Activated T-cell treated with anti-CD3 and anti-CD28 coated beads for 24 hours (primary cell): ENCODE results near the gene YOD1.

ENCODE experiments used
- DNase-seq: peaks from one replicate; pipeline ENCODE4 v3.0.0-alpha.2; 2020; ENCODE audit warnings: low read depth

The YOD1 gene

DNA sequence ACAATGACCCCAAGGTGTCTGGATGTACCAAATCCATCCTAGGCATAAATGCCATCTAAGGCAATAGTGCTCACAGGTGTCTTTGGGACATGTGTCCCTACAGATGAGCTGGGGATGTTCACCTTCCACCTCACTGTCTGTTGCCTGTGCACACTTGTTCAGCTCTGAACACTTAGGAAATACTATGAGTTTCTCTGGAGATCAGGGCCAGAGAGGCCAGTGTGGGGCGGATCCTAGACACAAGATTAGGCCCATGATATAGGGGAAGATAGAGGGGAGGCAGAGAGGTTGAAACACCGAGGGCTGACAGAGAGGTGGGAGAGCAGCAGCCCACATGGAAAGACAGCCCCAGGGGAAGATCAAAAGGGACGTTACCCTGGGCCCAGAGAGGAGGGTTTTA, 44.1 kb downstream of the YOD1 start:
- no peak for DNase-seq

DNA sequence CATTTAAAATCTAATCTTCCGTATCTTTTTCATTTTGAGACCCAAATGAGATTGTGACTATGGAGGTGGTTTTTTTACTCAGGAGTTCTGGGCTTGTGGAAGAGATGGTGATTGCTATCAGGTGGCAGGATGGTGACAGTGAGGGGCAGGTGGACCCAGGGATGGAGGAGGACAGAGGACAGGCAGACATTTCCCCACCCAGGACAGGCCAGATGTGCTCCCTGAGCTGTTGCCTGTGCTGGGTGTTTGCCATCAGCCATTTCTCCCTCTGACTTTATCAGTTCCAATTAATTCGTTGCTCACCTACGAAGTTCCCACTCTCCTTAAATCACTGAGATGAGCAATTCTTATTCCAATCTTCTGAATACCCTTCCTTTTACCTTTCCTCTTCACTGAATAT, 44.9 kb downstream of the YOD1 start:
- DNase-seq: no peak

DNA sequence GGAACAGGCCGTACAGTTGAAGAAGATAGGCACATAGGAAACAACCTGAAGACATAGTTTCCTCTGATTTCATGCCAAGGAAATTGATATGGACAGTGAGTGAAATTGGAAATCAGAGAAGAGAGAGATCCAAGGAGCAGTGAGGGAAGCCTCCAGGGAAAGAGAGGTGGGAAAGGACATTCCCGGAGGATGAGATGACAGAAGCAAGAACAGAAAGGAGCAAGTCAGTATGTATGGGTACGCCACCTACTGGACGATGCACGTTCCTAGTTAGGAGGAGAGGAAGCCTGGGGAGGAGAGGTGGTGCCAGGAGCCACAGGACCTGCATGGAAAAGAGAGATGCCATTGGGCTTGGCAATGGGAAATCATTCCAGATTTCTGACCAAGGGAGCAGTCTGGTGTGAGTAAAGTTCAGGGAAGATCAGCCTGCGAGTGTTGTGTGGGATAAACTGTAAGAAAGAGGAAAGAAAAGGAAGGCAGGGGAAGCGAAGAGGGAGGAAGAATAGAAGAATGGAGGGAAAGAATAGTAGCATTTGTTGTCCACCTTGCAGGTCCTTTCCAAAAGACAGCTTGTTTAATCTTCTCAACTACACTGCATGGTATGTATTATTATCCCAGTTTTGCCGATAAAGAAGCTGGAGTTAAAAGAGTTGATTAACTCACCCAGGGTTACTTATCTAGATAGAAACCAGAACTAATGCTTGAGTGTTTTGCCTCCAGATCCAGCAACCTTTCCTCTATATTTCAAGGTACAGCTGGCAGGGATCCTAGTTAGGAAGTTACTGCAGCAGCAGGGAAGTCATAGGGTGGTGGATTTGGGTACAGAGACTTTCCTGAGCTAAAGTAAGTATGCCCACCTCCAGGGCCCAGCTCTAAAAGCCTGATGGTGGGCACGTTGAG, 45.8 kb downstream of the YOD1 start:
- DNase-seq: peak; percentile 5

DNA sequence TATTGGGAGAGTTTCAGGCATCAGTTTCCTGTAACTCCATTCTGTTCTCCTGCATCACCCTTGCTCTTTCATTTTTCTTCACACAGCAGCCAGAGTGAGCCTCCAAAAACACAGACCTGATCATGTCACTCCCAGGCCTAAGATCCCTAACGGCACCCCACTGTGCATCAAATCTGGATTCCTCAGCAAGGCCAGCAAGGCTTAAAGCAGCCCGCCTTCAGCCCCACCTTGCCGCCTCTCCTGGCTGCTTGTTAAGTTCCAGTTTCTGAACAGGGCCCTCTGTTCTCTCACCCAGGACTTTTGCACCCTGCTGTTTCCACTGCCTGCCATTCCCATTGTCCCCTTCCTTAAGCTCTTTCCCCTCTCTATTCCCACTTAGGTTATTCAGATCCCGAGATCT, 47.8 kb downstream of the YOD1 start:
- no peak for DNase-seq

DNA sequence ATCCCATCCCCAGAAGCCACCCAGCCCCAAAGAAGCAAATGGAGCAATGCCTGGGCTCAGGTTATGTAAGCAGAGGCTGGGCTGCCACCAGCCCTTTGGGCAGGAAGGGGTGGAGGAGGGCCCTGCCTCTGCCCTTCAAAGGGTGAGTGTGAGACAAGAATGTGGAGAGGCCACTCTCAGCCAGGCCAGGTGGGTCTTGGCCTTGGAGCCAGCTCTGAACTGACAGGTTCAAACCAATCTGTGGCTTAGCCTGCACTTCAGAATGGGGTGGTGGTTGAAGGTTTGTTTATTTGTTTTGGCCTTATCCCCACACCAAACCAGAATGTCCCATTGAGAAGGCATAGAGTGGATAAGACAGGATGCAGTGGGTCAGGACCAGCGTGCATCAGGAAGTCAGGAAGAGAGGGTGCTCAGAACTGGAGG, 48.3 kb downstream of the YOD1 start:
- no peak for DNase-seq

DNA sequence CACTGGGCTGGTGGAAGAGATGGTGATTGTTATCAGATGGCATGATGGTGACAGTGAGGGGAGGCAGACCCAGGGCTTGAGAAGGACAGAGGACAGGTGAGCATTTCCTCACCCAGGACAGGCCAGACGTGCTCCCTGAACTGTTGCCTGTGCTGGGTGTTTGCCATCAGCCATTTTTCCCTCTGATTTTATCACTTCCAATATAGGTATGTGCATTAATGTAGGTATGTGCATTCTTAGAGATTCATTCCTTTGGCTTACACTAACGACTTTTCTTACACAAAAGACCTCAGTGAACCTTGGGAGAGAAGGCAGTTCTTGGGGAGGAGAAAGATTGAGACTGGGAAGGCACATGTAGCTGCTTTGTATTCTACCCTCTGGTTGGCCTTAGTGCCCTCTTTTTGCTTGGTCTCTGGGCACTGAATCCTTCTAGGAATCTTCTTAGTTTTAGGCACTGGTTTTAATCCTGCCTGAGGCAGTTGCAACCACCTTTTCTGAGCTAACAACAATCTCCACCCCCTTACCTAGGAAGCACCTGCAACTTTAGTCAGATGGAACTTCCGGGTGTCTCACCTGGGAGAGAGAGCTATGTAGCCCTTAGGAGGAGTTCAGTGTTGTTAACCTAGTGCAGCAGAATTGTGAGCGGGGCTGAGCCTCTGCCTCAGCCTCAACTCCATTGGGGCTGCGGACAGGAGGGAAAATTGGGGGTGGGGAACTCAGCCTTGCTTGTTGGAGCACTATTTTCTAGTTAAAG, 49.3 kb downstream of the YOD1 start:
- no peak for DNase-seq

DNA sequence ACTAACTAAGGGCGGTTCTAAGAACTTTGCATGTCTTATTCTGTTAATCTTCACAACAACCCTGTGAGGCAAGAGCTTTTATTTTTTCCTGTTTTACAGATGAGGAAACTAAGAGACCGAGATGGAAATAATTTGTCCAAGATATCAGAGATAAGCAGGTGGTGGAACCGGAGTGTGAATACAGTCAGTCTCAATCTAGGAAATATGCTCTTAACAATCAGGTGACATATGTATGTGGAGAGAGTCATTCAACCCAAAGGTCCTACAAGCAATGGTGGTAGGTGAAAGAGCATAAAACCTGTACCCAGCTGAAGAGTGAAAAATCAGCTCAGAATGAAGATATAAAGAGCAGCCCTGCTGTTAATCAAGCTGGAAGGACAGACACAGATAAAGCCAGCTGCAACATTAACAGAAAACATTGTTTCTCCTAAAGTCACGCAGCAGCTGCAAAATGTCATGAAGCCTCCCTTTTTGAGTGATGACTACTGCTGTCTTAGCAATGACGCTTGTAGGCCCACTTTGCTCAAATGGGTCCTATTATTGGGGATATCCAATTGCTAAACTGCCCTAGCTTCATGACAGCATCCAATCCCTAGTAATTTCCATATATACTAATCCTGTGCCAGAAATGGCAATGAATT, 50.2 kb downstream of the YOD1 start:
- no peak for DNase-seq

DNA sequence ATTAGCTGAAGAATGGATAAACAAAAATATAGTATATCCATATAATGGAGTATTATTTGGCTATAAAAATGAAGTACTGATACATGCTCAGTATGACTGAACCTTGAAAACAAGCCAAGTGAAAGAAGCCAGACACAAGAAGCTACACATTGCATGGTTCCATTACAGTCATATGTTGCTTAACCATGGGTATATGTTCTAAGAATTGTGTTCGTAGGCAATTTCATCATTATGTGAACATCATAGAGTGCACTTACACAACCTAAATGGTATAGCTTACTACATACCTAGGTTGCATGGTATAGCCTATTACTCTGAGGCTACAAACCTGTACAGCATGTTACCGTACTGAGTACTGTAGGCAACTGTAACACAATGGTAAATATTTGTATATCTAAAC, 52.2 kb downstream of the YOD1 start:
- no peak for DNase-seq
